Cardiac muscle cell (in vitro differentiated cells and primary cell): ENCODE measurements around the gene GALNT2. TPM values are rescaled to one million over a fixed set of nuclear protein-coding genes. Genes with fewer than 3 reads are reported as not detected.

Source experiments
- DNase-seq, 2 donors: peaks; one replicate each; pipeline versions ENCODE4 v3.0.0 to v3.0.0-alpha.2; 2010 to 2017; ENCODE audit warnings: low read depth in 1 of 2, low spot score in 1 of 2
- H3K27ac ChIP-seq: fragments of 200-600 bp; sonication (generic); 2 replicates; pipeline ENCODE4 v1.5.1; 2016
- H3K27me3 ChIP-seq: fragments of 200-600 bp; sonication (generic); 2 replicates; pipeline ENCODE4 v1.6.0; 2016; ENCODE audit warnings: control low read depth
- H3K36me3 ChIP-seq: fragments of 200-600 bp; sonication (generic); 2 replicates; pipeline ENCODE4 v1.5.1; 2016; ENCODE audit warnings: control low read depth
- H3K4me1 ChIP-seq: fragments of 200-600 bp; sonication (generic); 2 replicates; pipeline ENCODE4 v1.8.1; 2017; ENCODE audit warnings: low read depth, mild to moderate bottlenecking, mixed run types
- H3K4me3 ChIP-seq: fragments of 200-600 bp; sonication (generic); 2 replicates; pipeline ENCODE4 v1.5.1; 2016; ENCODE audit warnings: mild to moderate bottlenecking
- H3K9me3 ChIP-seq: fragments of 200-600 bp; sonication (generic); 2 replicates; pipeline ENCODE4 v1.5.1; 2017; ENCODE audit warnings: low read depth, mild to moderate bottlenecking, control low read depth
- polyA plus RNA-seq: library from polyadenylated mRNA; unstranded; fragments of >200 nt; fragmentation: Nextera tagmentation; extraction: Ambion mirVana; gene quantifications from 2 replicates; pipeline ENCODE4 v1.2.1, GENCODE V29; 2016
- total RNA-seq: library from RNA; depleted of rRNA; stranded (reverse); fragments of >200 nt; gene quantifications from 2 replicates; pipeline ENCODE4 v1.2.3, GENCODE V29; 2016
- TF ChIP-seq, protein P1 (sequence below): IDR thresholded peaks from 2 replicates; pipeline ENCODE4 v1.5.1; 2012; ENCODE audit warnings: low read depth, mild to moderate bottlenecking, low read length

Gene GALNT2
- total and polyA plus RNA-seq, 2 experiments from 2014 or later = 71.4 to 92.1 TPM

DNA sequence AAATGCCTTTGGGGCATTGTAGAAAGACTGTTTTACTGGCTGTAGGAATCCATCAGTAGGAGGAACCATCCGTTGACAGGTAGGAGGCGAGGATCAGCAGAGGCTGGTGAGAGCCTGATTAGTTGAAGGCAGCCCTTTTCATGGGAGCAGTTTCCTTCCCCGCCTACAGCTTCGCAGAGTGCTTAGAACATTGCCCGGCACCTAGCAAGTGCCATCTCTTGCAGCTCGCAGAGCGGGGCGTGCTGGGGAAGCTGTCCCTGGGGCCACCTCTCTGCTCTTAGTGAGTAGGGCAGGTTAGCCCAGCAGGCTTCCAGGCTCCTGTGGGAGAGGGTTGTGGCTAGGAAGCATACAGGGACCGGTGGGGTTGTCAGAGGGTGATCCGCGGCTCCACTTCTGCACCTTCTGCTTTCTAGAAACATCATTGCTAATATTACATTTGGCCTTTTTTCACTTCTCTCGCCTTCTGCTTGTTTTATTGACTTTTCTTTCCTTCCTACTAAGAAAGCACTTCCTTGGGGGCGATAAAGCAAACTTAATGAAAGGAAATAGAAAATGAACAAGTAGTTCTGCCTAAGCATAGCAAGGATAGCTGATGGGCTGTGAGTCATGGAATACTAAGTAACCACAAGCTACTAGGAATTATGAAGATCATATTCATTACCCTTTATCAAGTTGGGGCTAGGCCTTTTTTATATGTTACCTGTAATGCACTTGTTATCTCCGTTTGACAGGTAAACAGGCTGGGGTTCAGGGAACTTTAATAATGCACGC is 176.7 kb downstream of the GALNT2 start:
- TF ChIP-seq, protein P1, sequence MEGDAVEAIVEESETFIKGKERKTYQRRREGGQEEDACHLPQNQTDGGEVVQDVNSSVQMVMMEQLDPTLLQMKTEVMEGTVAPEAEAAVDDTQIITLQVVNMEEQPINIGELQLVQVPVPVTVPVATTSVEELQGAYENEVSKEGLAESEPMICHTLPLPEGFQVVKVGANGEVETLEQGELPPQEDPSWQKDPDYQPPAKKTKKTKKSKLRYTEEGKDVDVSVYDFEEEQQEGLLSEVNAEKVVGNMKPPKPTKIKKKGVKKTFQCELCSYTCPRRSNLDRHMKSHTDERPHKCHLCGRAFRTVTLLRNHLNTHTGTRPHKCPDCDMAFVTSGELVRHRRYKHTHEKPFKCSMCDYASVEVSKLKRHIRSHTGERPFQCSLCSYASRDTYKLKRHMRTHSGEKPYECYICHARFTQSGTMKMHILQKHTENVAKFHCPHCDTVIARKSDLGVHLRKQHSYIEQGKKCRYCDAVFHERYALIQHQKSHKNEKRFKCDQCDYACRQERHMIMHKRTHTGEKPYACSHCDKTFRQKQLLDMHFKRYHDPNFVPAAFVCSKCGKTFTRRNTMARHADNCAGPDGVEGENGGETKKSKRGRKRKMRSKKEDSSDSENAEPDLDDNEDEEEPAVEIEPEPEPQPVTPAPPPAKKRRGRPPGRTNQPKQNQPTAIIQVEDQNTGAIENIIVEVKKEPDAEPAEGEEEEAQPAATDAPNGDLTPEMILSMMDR = no peak
- Histone ChIP-seq H3K4me3 (no peak overlapping the region), H3K9me3 (no peaks in the 10 kb centered on the region), H3K27me3 (no peaks in the 10 kb centered on the region), H3K36me3 (no peaks in the 10 kb centered on the region), H3K4me1 (peaks cover 14% of the 10 kb centered on the region), H3K27ac (no peak overlapping the region)
- peak in 1 of 2 donors; percentile 56 for DNase-seq

DNA sequence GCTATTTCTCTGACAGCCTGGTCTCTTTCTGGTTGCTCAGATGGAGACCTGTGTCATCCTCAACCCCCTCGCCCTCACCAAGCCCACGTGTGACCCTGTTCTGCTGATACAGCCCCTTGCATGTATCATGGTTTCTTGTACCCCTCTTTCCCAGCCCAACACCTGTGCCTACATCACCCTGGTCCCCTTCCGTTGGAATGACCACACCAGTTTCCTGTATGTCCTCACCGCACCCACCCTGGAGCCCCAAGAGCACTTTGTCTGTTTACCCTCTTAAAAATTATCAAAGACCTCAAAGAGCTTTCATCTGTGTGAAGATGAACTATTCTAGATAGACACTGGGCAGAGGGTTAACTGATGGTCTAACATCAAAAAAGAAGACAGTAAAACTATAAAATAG is 179.5 kb downstream of the GALNT2 start:
- Histone ChIP-seq H3K4me1 (peaks cover 27% of the 10 kb centered on the region), H3K27me3 (no peaks in the 10 kb centered on the region), H3K27ac (no peak overlapping the region), H3K9me3 (no peaks in the 10 kb centered on the region), H3K4me3 (no peak overlapping the region), H3K36me3 (no peaks in the 10 kb centered on the region)
- TF ChIP-seq, protein P1 = no peak
- no peak for DNase-seq

DNA sequence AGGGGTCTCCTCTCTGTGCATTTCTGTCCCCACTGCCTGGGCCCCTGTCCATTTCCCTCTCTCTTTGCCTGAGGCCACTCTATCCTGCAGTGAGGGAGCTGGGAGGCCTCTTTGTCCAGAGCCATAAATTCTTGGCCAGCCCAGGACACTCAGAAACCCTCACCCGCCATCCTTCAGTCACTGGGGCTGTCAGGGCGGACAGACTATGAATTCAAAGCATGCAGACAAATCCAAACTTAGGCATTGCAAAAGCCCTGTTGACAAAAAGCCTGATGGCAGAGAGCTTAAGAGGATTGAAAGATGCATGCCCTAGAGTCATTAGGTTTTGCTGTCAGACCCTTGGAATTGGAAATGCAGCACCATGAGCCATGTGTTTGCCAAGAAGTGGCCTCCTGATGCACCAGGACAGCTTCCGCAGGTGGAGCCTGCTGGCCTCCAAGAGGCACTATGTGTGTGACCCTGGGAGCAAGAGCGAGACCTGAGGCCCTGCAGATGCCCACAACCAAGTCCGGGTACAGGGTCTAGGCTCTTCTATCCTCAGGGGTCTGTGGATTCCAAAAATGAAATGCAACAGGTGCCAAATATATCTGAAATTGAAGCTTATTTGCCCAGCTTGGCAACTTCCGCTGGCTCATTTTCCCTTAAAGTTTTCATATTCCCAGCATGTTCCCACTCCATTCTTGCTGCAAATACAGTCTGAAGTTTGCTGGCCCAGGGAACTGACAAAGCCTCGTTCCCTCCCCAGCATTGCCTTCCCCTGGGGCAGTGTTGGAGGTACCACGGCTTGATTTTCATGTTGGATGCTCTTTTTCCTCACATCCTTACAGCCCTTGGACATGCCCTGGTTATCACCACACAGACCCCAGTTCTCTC is 181.2 kb downstream of the GALNT2 start:
- TF ChIP-seq, protein P1 = no peak
- H3K27ac ChIP-seq = peak overlapping the region; percentile 53
- no peaks in the 10 kb centered on the region for H3K36me3 ChIP-seq

DNA sequence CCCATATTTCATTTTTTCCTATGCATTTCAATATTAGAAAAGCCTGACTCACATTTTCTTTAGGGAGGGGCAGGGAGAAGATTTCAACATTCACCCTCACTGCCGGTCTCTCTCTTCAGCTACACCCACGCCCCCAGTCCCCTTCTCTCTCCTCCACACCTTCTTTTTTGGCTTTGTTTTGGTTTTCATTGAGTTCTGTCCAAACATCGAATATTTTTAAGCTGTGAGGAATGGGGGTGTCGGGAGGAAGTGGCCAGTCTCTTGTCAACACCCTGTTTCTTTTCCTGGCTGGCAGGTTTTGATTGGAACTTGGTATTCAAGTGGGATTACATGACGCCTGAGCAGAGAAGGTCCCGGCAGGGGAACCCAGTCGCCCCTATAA is 181.8 kb downstream of the GALNT2 start:
- no peaks in the 10 kb centered on the region for H3K36me3 ChIP-seq
- peaks cover 27% of the 10 kb centered on the region for H3K4me1 ChIP-seq
- peak in 1 of 2 donors; percentile 36 for DNase-seq
- H3K4me3 ChIP-seq = no peak overlapping the region
- TF ChIP-seq, protein P1 = no peak
- H3K27me3 ChIP-seq = no peaks in the 10 kb centered on the region
- H3K27ac ChIP-seq = no peak overlapping the region
- no peaks in the 10 kb centered on the region for H3K9me3 ChIP-seq

More for the DNA sequence above, 181.2 kb downstream of the GALNT2 start:
- Histone ChIP-seq H3K4me3 (no peak overlapping the region), H3K9me3 (no peaks in the 10 kb centered on the region), H3K4me1 (peaks cover 27% of the 10 kb centered on the region), H3K27me3 (no peaks in the 10 kb centered on the region)
- DNase-seq = peak in 1 of 2 donors; percentile 41

DNA sequence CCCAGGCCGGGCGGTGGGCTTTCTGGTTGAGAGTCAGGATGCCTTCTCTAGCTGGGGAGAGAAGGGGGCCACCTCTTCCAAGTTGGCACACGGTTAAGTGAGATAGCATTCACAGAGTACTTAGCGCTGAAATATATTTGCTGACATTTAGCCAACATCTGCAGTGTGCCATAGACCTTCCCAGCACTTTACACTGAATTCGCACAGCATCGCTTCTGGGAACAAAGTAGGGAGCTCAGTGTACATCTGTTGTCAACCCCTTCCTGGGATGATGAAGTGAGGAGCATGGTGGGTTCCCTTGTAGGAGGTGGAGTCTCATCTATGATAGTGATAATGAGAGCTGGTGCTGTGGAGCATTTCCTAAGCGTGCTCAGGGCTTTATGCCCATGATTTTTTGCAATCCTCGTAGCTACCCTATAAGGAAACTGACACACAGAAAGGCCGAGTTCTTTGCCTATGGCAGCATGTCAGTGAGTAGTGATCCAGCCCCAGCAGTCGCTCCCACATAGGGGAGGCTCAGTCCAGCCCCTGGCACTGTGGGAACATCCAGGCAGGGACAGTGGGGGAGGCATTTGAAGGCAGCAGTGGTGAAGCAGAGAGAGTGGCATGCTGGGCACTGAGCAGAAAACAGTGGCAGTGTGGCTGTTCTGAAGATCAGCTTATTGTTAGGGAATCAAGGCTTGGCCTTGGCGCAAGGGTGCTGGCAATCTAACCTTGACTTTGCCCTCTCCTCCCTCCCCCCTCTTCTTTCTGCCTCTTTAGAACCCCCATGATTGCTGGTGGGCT is 182.8 kb downstream of the GALNT2 start:
- Histone ChIP-seq H3K4me1 (peaks cover 22% of the 10 kb centered on the region), H3K9me3 (no peaks in the 10 kb centered on the region), H3K4me3 (no peak overlapping the region), H3K36me3 (no peaks in the 10 kb centered on the region), H3K27me3 (no peaks in the 10 kb centered on the region), H3K27ac (no peak overlapping the region)
- DNase-seq = no peak
- TF ChIP-seq, protein P1 = no peak
